Ascending aorta (tissue), 2 donors: ENCODE data around the gene KCNF1. TPM values are rescaled to one million over a fixed set of nuclear protein-coding genes. Genes with fewer than 3 reads are reported as not detected.

Source experiments
- DNase-seq, 2 donors: peaks; one replicate each; pipeline ENCODE4 v3.0.0-alpha.2; 2019; ENCODE audit warnings: low spot score in 2 of 2
- H3K27ac ChIP-seq, 2 donors: fragments of 200-600 bp; sonication (generic); one replicate each; pipeline ENCODE4 v1.5.1; 2016 to 2017; ENCODE audit warnings: mild to moderate bottlenecking in 1 of 2
- H3K27me3 ChIP-seq: fragments of 200-600 bp; sonication (generic); one replicate; pipeline ENCODE4 v1.5.1; 2017
- H3K36me3 ChIP-seq, 2 donors: fragments of 200-600 bp; sonication (generic); one replicate each; pipeline ENCODE4 v1.5.1; 2016
- H3K4me1 ChIP-seq, 2 donors: fragments of 200-600 bp; sonication (generic); one replicate each; pipeline ENCODE4 v1.5.1; 2016 to 2017; ENCODE audit warnings: mild to moderate bottlenecking in 1 of 2
- H3K4me3 ChIP-seq, 2 donors: fragments of 200-600 bp; sonication (generic); one replicate each; pipeline ENCODE4 v1.5.1; 2016 to 2017; ENCODE audit warnings: mild to moderate bottlenecking in 1 of 2
- H3K9me3 ChIP-seq, 2 donors: fragments of 200-600 bp; sonication (generic); one replicate each; pipeline ENCODE4 v1.5.1; 2016
- CTCF ChIP-seq, 3 experiments: fragments of 200-600 bp in 2 of 3; fragments of 450-650 bp in 1 of 3; sonication (generic) in 2 of 3; IDR thresholded peaks; one replicate each; pipeline ENCODE4 v1.5.1; 2016 to 2019; ENCODE audit warnings: antibody characterized with exemption in 3 of 3, mild to moderate bottlenecking in 1 of 3, moderate library complexity in 1 of 3
- intact Hi-C: fragments of 100-400 bp; cut with DNase I; formaldehyde crosslinking; loops from one replicate; pipeline ENCODE4 v1.15.1; 2023
- total RNA-seq: library from RNA; depleted of rRNA; stranded (reverse); fragments of >200 nt; gene quantifications from one replicate; pipeline ENCODE4 v1.1.0, GENCODE V29; 2016

KCNF1 gene
- total RNA-seq, 1 donor from 2014 or later = not detected

DNA sequence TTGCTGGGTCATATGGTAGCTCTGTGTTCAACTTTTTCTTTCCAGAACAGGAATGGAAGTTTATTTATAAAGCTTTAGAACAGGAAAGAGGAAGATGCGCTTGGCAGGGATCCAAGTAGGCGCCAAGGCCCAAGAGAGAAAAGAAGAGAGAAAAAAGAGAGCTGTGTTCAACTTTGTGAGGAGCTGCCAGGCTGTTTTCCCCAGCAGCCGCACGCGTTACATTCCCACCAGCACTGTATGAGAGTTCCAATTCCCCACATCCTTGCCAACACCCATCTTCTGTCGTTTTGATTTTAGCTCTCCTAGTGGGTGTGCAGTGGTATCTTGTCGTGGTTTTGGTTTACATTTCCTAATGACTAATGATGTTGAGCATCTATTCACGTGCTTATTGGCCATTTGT lies 51.4 kb downstream of the KCNF1 start:
- Histone ChIP-seq H3K4me3 (no peak overlapping the region), H3K9me3 (no peaks in the 10 kb centered on the region), H3K4me1 (no peaks in the 10 kb centered on the region), H3K27me3 (no peaks in the 10 kb centered on the region), H3K36me3 (no peaks in the 10 kb centered on the region), H3K27ac (no peak overlapping the region)
- intact Hi-C loops = no loop called here
- DNase-seq = no peak
- TF ChIP-seq CTCF (IDR thresholded peaks at IDR 0.05) = no peak

Other genes starting within 250 kb of the KCNF1 start
- 9.2 TPM for gene NOL10, start 222.0 kb upstream of the KCNF1 start, total RNA-seq
- gene ATP6V1C2, start 190.3 kb upstream of the KCNF1 start, total RNA-seq = 6.0 TPM
- gene PDIA6, start 99.1 kb upstream of the KCNF1 start, total RNA-seq = 56.4 TPM
- 52.6 TPM for gene SLC66A3, start 243.5 kb downstream of the KCNF1 start, total RNA-seq